NCI-H146 treated with DMSO at 0.1 percent for 48 hours (cell line): ENCODE data around the gene ST6GALNAC4.

ENCODE experiments used
- DNase-seq: peaks from one replicate; lab custom pipeline; 2025; ENCODE audit not compliant: unreplicated experiment; lab: John Stamatoyannopoulos, UW

The ST6GALNAC4 gene

DNA sequence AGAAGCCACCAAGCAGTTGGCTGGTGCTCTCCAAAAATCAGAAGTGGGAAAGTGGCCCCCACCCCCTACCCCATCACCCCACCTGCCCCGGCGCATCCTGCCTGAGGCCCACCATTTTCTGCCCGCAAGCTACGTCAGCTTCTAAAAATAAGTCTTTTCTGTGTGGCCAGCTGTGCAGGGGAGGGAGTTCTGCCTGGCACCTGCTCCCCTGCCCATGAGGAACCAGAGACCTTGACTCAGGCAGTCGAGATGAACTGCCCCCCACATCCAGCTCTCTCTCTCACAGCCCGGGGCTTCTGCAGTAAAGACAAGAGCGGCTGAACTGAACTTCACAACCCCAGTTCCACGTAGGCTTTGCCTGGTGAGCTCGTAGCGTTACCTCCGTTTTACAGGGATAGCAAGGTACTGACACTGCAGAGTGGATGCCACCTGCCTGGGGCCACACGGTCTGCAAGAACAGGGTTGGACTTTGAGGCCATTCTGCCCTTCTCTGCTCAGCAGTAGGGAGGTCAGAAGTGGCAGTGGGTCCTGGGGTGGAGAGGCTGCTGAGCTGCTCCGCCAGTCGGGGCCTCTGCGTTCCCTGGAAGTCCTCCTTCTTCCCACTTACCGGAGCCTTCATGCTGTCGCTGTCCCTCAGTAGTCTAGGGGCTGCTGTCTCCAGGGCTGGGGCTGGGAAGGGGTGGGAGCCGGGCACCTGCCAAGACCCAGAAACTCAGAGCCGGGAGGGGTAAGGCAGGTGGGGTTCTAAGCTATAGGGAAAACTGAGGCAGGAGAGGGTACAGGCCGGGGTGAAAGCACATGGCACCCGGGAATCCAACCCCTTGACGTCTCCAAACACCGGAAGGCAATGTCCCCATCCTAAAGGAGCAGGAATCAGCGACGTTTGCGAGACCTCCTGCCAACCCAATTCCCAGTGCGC, 781 bp downstream of the ST6GALNAC4 start:
- DNase-seq = no peak

DNA sequence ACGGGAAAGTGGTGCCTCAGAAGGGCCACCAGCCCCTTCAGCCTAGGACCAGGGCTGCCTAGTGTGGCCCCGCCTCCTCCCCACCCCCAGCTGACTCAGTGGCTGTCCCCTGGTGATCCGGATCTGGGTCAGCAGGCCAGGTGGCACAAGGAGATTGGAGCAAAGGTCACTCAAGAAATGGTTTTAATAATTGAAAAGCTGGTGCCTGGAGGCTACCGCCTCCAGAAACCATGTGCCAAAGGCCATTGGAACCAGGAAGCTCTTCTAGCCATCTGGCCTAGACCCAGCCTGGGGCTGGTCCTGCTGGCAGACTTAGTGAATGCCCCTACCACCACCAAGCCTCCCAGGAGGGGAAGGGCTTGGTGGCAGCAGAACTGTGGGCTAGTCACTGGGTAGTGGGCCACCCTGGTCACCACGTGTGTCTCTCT, 1.5 kb downstream of the ST6GALNAC4 start:
- no peak for DNase-seq

DNA sequence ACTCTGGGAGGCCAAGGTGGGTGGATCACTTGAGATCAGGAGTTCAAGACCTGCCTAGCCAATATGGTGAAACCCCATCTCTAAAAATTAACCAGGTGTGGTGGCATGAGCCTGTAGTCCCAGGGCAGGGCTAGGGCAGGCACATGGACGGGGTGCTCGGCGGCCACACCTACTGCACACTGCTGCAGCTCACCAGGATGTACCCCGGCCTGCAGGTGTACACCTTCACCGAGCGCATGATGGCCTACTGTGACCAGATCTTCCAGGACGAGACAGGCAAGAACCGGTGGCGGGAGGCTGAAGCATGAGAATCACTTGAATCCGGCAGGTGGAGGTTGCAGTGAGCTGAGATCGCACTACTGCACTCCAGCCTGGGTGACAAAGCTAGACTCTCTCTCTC, 3.2 kb downstream of the ST6GALNAC4 start:
- no peak for DNase-seq

DNA sequence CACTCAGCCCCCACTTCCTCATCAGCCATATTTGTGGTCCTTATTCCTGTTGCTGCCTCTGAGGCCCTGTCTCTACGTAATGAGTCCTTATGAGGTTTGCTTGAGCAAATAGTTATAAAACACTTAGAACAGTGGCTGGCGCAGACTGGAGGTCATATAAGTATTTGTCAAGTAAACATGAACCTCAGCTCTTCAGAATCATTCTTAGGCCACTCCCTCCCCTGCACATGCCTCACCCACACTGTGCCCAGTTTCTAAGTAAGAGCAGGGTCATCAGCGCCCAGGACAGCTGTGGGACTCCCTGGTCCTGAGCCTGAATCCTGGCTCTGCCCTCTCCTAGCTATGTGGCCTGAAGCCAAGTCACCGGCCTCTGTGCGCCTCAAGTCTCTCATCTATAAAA, 4.0 kb downstream of the ST6GALNAC4 start:
- DNase-seq = no peak

DNA sequence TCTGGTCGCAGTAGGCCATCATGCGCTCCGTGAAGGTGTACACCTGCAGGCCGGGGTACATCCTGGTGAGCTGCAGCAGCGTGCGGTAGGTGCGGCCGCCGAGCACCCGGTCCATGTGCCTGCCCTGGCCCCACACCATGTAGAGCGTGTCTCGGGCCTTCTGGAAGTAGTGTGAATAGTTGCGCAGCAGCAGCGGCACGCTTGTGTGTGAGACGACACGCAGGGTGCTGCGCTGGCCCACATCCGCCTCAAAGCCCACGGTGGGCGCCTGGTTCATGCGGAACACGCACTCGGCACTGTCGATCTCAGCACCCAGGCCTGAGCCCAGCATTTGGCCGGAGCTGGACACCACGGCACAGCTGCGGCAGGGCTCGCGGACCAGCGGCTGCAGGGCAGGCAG, 4.5 kb downstream of the ST6GALNAC4 start:
- DNase-seq = no peak

DNA sequence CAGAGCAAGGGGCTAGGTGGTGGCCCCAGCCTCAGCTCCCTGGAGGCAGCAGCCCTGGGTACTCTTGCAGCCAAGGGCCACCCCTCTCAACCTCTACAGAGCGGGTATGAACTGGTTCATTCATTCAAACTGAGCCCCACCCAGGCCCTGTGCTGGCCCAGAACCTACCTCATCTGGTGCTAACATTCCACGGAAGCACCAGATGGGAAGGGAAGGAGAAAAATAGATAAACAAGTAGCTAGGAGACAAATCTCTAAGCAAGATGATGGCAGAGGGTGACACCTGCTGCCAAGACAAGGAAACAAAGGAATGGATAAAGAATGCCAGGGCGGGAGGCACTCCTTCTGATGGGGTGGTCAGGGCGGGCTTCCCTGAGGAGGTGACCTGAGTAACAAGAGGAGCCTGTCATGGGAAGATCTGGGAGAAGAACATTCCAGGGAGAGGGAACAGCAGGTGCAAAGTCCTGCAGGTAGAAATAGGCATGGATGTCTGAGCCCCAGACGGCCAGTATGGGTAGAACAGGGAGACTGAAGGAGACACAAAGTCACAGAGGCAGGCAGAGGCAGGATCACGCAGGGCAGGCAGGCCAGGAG, 6.1 kb downstream of the ST6GALNAC4 start:
- no peak for DNase-seq

DNA sequence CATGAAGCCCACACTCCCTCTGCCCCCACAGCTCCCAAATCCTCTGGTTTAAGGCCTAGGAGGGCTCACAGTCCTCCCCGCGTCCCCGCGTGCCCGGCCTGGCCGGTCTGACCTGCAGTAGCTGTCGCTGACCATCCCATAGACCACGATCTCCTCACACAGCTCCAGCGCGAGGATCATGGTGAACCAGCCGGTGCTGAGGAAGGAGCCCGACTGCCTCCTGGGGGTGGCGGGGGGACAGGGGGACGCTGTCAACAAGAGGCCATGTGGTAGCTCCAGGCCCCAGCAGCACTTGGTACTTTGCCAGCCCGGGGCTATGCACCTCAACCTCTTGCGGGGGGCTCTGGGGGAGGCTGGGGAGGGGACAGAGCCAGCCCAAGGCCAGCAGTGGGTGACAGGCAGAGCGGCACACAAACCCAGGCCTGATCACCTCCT, 7.0 kb downstream of the ST6GALNAC4 start:
- no peak for DNase-seq

DNA sequence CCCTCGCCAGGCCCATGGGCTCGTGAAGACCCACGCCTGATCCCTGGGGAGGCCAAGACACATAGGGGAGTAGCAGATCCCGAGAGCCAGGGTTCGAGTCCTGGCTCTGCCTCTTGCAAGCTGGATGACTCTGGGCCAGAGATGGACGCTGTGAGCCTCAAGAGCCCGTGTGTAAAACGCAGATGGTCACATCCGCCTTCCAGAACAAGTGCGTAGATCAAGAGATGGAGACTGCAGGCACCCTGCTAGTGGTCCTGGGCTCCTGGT, 8.2 kb downstream of the ST6GALNAC4 start:
- DNase-seq = no peak

DNA sequence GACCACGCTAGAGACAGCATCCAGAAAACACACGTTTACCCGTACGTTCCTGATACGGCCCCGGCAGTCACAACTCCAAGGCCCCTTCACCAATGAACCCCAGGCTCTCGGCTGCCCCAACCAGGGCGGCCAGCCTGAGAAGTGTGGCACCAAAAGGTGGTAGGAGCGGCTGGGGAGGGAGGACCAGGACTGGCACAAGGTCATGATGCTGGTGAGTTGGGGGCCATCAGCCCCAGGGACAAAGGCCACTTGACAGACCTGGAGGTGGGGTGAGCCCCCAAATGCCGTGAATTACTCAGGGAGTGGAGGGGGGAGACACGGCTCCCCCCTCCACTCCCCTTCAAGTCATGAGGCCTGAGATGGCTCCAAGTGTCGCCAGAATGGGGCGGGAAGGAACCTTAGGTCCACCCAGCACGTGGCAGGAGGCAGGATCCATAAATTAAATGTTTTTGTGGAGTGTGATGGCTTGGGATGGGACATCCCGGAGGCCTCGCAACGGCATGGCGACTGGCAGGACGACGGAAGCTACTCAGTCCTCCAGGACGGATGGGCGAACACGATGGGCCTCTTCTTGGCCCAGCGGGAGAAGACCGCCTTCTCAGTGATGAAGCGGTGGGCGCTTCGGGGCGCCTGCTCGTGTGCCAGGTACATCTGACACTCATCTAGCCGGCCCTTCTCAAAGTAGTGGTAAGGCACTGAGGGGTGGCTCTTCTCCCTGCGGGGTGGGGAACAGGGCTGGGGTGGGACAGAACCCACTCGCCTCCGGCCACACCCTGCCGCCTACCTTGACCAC, 8.8 kb downstream of the ST6GALNAC4 start:
- DNase-seq = no peak

DNA sequence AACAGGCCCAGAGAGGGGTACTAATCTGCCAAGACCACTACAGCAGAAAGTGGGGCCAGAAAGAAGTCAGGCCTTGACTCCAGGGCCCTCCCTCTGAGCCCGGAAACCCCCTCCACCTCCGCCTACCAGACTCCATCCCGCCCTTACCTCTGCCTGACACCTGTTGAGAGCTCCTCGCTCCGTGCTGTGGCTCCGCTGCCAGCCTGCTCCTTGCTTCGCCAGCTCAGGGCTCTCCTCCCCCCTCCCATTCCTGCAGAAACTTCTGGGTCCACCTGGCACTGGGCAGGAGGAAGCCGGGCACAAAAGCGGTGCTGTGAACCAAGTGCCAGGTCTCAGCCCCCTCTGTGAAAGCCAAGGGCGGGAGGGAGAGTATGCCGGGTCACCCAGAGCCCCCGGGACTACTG, 11.1 kb downstream of the ST6GALNAC4 start:
- DNase-seq = no peak

DNA sequence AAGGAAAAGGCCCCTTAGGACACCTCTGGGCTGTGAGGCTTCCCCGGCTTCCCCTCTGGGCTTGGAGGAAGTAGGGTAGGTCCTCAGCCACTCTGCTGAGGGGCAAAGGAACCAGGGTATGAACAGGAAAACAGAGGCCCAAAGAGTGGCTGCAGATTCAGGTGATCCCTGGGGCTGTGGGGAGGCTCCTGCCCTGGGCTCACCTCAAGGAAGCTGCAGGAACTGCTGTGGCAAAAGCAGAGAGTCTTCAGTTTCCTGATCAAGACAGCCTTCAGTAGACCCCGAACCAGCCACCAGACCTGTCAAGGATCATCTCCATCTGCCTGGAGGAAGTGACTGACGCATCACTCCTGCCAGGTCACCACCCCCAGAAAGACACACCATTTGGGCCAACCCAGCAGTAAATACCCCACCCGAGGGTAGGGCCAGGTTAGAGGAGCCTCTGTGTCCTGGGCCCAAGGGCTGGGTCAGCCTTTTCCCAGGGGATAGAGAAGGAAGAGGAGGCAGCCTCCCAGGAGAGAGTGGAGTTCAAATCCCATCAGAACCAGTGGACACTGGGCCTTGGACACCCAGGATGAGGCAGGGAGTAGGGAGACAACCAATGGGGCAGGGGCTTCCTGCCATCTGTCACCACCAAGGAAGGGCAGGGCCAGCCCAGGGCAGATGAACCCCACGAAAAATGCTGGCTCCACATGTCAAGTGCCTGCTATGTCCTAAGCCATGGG, 11.7 kb downstream of the ST6GALNAC4 start:
- DNase-seq = no peak

DNA sequence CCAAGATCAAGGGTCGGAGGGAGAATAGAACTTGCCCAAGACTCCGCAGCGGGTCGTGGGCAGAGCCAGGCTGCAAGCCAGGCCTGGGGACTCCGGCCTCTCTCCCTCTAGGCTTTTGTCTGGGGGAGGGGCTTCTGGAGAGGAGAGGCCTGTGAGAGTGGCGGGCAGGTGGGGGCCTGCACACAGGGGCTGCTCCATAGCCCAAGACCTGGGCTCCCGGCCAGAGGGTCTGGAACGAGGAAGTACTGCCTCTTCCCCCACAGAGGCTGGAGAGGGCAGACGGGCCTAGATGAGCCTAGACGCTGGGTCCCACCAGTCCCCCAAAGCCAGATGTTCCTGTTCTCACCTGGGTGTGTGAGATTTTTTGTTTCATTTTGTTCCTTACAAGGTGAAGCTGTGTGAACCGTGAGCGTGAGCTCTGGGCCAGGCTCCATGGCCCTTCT, 12.3 kb downstream of the ST6GALNAC4 start:
- DNase-seq = no peak

DNA sequence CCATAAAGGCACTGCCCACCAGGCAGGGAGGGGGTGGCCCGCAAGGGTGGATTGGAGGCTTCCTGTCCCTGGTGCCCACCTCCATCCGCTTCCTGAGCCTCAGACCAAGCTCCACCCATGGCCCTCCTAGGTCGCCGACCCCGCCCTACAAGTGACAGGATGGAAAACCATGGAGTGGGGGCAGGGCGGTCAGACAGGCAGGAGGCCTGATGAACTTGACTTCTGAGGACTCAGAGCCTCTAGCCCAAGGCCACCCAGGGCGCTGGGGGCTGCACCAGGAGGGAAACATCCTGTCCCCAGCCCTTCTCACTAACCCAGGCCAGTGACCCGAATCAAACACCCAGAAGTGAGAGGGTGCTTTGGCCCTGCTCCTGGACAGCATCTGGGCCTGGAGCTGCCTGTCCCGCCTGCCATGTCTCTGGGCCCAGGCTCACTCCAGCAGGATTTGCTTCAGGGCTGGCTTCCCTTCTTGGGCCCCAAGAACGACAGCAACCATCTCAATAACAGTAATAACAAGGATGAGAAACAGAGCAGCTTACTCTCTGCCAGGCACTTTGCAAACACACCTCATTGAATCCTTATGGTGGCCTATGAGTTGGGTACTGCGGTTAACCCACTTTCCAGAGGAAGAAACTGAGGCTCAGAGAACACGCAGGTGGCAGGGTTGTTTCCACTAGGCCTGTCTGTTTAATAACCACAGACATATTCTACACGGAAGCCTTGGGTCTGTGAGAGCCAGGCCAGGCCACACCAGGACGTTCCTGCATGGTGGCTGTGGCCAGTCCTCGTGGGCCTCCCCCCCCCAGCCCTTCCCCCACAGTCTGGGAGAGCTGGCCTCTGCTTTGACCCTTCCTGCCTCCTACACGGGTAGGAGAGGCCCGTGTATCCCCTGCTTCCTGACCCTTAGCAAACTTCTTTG, 13.0 kb downstream of the ST6GALNAC4 start:
- DNase-seq = no peak

DNA sequence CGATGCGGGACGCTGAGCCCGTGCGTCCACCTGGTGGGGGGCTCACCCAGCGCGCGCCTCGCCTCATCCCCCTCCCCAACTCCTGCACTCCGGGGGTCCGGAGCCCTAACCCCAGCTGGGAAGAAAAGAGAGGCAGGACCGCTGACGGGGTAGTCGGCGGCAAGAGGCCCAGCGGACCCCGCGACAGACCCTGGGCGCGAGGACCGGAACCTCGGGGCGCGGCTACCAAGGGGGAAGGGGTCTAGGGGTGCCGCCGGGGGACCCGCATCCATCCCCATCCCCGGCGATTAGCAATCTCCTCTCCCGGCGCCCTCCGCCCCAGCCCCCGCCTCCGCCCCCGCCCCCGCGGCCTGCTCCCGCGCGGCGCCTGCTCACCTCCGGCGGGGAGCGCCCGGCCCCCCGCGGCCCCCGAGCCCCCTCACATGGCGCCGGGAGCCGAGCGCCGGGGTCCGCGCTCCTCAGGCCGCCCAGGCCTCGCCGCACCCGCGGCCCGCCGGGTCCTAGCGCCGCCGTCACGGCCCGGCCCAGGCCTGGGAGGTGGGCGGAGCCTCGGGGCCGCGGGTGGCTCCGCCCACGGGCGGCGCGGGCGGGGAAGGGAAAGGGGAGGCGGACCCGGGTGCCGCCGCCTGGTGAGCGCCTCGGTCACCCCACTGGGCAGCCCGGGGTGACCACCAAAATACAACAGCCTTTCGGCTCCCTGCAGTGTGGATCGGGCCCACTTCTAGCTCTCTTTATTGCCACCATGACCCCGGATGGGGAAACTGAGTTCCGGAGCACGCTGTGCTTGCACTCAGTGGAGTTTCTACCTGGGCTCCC, 17.5 kb downstream of the ST6GALNAC4 start, which contains the start of gene ST6GALNAC6:
TSS of gene ST6GALNAC6 (minus strand) at position 476 of the 816 bp plus-strand sequence. CDS start 1,622 bp downstream, outside the sequence.
- DNase-seq = no peak

DNA sequence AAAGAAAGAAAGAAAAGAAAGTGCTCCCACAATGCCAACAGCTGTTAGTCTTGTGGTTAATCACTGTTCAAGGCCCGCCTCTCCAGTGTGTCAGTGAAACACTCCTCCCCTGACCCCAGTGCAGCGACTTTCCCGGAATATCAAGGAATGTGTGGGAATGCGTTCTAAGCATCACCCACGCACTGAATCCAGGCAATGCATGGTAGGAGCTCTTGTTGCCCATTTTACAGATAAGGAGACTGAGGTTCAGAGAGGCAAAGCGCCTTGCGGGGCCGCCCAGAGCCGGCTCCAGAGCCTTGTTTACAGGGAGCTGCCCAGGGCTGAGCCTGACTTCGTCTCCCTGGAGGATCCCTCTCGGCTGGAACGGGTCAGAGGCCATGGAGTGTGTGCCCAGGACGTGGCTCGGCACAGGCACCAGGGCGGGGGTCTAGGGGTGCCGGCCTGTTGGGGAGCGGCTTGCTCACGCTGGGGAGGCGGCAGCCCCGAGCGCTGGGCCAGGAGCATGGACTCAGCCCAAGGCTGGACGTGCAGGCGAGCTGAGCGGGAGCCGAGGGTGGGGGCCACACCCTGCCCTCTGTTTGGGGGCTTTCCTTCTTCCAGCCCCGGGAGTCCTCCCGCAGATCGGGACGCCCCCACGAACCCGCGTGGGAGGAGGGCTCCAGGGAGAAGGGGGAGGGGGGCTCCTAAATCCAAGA, 18.3 kb downstream of the ST6GALNAC4 start:
- DNase-seq = no peak

DNA sequence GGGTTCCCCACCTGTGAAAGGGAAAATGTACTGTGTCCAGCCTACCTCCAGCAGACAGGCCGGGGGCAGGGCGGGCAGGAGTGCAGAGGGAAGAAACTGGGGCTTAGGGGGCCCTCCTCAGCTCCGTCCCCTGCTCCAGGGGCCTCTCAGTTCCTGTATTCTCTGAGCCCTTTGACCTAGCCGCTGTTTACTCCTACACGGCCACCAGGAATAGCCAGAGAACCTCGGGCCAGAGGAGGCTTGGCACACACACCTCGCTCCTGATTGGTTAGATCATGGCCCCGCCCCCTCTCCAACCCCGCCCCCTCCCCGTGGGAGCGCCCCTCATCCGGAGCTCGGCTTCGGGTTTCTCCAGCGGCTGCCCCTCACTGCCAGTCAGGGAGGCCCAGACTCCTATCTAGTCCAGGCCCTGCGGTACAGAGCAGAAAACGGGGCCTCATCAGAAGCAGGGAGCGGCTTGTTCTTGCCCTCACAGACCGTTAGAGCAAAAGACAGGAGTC, 19.6 kb downstream of the ST6GALNAC4 start:
- no peak for DNase-seq

DNA sequence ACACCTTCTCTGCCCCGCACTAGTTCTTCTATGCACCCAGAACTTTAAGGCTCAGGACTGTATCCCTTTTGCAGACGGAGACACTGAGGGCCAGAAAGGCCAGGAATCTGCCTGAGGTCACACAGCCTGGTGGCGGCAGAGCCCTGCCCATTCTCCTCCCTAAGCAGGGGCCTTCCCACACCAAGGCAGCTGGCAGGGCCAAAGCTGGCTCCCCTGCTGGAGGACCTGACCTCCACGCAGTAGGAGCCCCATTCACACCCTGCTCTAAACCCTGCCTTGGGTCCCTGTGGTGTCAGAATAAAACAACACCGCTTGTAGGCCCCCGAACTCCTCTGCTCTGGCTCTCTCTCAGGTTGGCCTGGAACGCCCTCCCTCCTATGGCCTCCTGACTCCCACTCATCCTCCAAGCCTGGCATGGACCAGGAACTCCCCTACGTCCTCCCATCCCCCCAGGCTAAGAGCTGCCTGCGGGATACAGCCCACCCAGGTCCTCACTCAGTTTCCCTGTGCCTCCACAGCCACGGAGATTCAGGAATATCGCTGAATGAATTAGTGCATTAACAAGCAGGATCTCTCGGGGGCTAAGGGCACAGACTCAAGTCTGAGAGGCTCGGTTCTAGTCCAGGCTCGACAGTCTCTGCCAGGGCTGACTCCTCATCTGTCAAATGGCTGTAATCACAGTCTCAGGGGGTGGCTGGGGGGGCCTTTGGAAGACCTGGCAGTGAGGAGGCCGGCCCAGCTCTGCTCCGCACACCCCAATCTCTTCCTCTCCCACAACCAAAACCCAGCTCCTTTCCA, 20.2 kb downstream of the ST6GALNAC4 start:
- no peak for DNase-seq

DNA sequence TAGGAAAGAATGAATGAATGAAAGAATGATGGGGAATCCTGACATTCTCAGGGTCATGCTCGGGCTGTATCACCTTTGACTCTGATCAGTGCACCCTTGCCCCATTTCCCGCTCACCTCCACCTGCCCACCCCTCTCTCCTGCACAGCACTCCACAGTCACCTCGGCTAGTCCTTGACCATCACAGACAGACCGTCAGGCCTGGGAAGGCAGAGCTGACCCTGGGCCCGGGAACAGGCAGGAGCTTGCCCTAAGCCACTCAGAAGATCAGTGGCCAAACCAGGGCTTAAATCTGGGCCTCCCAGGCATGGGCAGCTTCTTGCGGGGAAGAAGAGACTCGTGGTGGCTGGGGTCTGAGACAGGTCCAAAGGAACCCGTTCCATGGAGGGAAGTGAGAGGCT, 21.0 kb downstream of the ST6GALNAC4 start:
- no peak for DNase-seq
